ENCODE results near the gene GFI1B. TPM values are rescaled to one million over a fixed set of nuclear protein-coding genes. Genes with fewer than 3 reads are reported as not detected.

GFI1B gene
- total RNA-seq, 1 donor from 2014 or later: 1.1 TPM

DNA sequence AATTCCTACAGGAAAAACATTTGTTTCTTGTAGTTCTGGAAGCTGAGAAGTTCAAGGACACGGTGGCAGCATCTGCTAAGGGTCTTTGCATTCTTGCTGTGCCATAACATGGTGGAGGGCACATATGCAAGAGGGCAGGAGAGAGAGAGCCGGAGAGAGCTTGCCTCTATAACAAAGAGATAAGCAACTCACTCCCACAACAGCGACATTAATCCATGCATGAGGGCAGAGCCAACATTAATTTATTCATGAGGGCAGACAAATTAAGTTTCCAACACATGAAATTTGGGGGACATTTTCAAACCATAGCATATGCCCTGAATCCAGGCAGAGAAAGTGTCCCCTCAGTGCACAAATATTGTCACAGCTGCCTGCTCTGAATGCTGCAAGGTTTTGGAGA lies 47.9 kb downstream of the GFI1B start:
- Histone ChIP-seq H3K27me3 (ENCODE audit: low read depth) (no peaks in the 10 kb centered on the region), H3K9me3 (no peaks in the 10 kb centered on the region), H3K4me1 (peaks cover 27% of the 10 kb centered on the region), H3K27ac (no peak overlapping the region), H3K4me3 (no peak overlapping the region), H3K36me3 (no peaks in the 10 kb centered on the region)
- intact Hi-C loops (cut with DNase I): no loop called here
- no peak for DNase-seq
- TF ChIP-seq, protein P1, sequence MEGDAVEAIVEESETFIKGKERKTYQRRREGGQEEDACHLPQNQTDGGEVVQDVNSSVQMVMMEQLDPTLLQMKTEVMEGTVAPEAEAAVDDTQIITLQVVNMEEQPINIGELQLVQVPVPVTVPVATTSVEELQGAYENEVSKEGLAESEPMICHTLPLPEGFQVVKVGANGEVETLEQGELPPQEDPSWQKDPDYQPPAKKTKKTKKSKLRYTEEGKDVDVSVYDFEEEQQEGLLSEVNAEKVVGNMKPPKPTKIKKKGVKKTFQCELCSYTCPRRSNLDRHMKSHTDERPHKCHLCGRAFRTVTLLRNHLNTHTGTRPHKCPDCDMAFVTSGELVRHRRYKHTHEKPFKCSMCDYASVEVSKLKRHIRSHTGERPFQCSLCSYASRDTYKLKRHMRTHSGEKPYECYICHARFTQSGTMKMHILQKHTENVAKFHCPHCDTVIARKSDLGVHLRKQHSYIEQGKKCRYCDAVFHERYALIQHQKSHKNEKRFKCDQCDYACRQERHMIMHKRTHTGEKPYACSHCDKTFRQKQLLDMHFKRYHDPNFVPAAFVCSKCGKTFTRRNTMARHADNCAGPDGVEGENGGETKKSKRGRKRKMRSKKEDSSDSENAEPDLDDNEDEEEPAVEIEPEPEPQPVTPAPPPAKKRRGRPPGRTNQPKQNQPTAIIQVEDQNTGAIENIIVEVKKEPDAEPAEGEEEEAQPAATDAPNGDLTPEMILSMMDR (IDR thresholded peaks at IDR 0.05): no peak
- no peak for ATAC-seq

DNA sequence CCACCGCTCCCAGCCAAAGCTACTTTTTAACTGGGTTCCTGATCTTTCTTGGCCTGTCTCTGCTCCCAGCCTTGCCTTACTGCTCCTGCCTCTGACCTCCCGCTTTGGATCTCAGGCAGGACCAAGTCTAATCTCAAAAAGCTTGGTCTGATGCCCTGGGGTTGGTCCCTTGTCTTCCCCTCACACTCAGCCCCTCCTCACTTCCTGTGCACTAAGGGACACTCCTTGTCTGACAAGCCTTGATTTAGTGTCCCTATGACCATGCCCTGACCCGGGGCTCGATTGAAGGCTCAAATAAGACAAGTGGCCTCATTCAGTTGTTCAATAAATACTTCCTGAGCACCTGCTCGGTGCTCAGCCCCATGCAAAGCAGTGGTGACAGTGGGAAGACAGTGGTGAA lies 48.6 kb downstream of the GFI1B start:
- H3K36me3 ChIP-seq: no peaks in the 10 kb centered on the region
- H3K4me3 ChIP-seq: no peak overlapping the region
- H3K27me3 ChIP-seq (ENCODE audit: low read depth): no peaks in the 10 kb centered on the region
- DNase-seq (no peak), ATAC-seq (no peak)
- no peak overlapping the region for H3K27ac ChIP-seq
- H3K4me1 ChIP-seq: peaks cover 33% of the 10 kb centered on the region
- intact Hi-C loops (cut with DNase I): no loop called here
- H3K9me3 ChIP-seq: no peaks in the 10 kb centered on the region
- TF ChIP-seq, protein P1 (IDR thresholded peaks at IDR 0.05): no peak

DNA sequence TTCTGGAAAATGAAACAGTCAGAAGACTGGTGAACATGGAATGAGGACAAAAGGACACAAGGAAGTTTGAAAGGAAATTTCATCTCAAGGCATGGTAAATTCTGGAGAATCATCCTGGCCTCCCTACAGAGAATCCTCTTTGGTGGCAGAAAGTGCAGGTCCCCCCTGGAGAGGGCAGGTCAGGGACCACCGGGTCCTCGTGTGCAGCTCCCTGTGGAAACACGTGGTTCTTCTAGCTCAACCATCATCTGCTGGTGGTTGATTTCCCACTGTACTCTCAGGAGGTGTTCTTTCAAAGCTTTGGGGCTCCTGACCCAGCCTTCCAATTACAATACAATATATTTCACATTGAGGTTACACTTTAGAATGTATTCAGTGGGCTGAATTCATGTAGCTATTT lies 49.7 kb downstream of the GFI1B start:
- H3K4me1 ChIP-seq: peaks cover 33% of the 10 kb centered on the region
- no peaks in the 10 kb centered on the region for H3K27me3 ChIP-seq (ENCODE audit: low read depth)
- intact Hi-C loops (cut with DNase I): no loop called here
- no peak for DNase-seq
- H3K9me3 ChIP-seq: no peaks in the 10 kb centered on the region
- no peak overlapping the region for H3K27ac ChIP-seq
- no peak overlapping the region for H3K4me3 ChIP-seq
- no peak for ATAC-seq
- TF ChIP-seq, protein P1 (IDR thresholded peaks at IDR 0.05): no peak
- H3K36me3 ChIP-seq: peaks cover 1% of the 10 kb centered on the region

DNA sequence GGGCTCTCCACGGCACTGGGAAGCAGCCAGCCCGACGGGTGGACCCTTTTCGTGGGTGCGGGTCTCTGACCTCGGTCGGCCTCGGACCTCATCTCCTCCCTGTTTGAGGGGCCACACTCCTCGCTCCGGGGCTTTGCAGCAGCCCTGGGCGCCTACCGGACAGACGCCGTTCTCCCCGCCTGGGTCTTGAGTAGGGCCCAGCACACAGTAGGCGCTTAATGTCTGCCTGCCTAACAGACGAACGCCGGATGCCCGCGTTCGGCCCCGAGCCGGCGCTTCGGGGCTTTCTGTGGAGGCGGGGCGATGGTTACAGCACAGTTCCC lies 51.5 kb downstream of the GFI1B start:
- no peaks in the 10 kb centered on the region for H3K9me3 ChIP-seq
- peak; percentile 5 to 6 for ATAC-seq
- TF ChIP-seq, protein P1 (IDR thresholded peaks at IDR 0.05): no peak
- peaks cover 7% of the 10 kb centered on the region for H3K36me3 ChIP-seq
- H3K27me3 ChIP-seq (ENCODE audit: low read depth): no peaks in the 10 kb centered on the region
- H3K4me3 ChIP-seq: peak overlapping the region; percentile 91
- intact Hi-C loops (cut with DNase I): no loop called here
- DNase-seq: peak; percentile 58
- H3K27ac ChIP-seq: peak overlapping the region; percentile 97
- H3K4me1 ChIP-seq: peaks cover 33% of the 10 kb centered on the region

DNA sequence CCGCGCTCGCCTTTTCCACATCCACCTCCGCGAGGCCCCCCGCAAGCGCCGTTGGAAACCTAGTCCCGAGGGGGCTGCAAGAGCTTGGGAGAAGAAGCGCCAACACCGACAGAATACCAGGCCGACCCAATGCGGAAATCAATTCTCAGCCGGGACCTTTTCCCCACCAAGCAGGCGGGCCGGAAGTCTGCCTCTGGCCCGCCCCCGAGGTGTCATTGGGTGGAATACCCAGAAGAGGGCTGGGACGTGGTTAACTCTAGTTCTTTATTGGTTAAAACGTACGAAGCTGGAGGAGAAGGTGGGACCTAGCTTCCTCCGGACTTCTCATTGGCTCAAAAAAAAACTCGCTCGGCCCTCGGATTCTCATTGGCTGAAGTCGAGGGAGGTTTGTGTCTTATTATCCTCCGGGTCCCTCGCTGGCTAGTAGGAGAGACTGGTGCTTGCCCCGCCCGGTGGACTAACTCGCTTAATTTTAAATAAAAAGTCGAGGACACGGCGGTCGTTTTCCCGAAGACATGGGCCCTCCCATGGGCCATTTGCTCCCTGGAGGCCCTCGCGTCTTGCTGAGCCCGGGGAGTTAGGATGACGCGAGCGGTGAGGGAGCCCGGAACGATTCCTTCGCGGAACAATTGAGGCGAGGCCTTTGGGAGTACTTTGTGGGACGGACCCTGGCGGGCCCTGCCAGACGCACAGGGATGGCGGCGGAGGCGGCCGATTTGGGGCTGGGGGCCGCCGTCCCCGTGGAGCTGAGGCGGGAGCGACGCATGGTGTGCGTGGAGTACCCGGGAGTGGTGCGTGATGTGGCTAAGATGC lies 52.0 kb downstream of the GFI1B start, which contains the start of gene GTF3C5:
Gene GTF3C5, plus strand, starts transcription at position 681 of the 813 bp plus-strand sequence. Its CDS starts 15 bp downstream, at position 696.
- Histone ChIP-seq H3K9me3 (no peaks in the 10 kb centered on the region), H3K36me3 (peaks cover 7% of the 10 kb centered on the region), H3K4me3 (peak within 1 kb of the TSS; percentile 91), H3K4me1 (peaks cover 33% of the 10 kb centered on the region), H3K27me3 (ENCODE audit: low read depth) (no peaks in the 10 kb centered on the region), H3K27ac (peak within 1 kb of the TSS; percentile 97)
- peak; percentile 93 for DNase-seq
- TF ChIP-seq, protein P1 (IDR thresholded peaks at IDR 0.05): no peak
- intact Hi-C loops (cut with DNase I): no loop called here
- ATAC-seq: peak; percentile 99

Data from lower lobe of right lung (tissue), 2 donors.